OCI-LY7 (cell line): ENCODE results near the gene PRR30. TPM values are rescaled to one million over a fixed set of nuclear protein-coding genes. Genes with fewer than 3 reads are reported as not detected.

ENCODE experiments used
- BruUV-seq: library from RNA; stranded (reverse); fragments of 400-500 nt; replicated peaks from 2 replicates; lab custom pipeline; 2021; lab: Mats Ljungman, UMichigan
- CTCF ChIA-PET: fragments of 300-600 bp; sonication (Branson Sonifier 250); formaldehyde crosslinking; loops from one replicate; lab custom pipeline; 2022; ENCODE audit warnings: antibody characterized with exemption; ENCODE audit not compliant: unreplicated experiment; lab: Charles Lee
- POLR2A ChIA-PET: fragments of 300-600 bp; sonication (Branson Sonifier 250); formaldehyde crosslinking; loops from one replicate; lab custom pipeline; 2022; ENCODE audit warnings: antibody characterized with exemption; lab: Charles Lee
- DNase-seq: peaks from one replicate; pipeline ENCODE4 v3.0.0-alpha.2; 2015; ENCODE audit warnings: low spot score
- H2AFZ ChIP-seq: fragments of 200-600 bp; sonication (generic), shearing (Covaris generic); 2 replicates; pipeline ENCODE4 v1.6.1; 2014; ENCODE audit warnings: mild to moderate bottlenecking, antibody characterized with exemption, low read length, moderate library complexity
- H3K27ac ChIP-seq: fragments of 200-600 bp; sonication (generic); 2 replicates; pipeline ENCODE4 v1.5.1; 2014; ENCODE audit warnings: mixed run types, low read depth, mild to moderate bottlenecking, moderate library complexity, low read length, inconsistent platforms; ENCODE audit not compliant: poor library complexity, severe bottlenecking
- H3K36me3 ChIP-seq: fragments of 200-600 bp; sonication (generic); 2 replicates; pipeline ENCODE4 v1.6.1; 2014; ENCODE audit warnings: mild to moderate bottlenecking, antibody characterized with exemption, low read length, moderate library complexity, mixed read lengths; ENCODE audit not compliant: insufficient read depth
- H3K4me1 ChIP-seq: fragments of 200-600 bp; sonication (generic); 2 replicates; pipeline ENCODE4 v1.5.1; 2014; ENCODE audit warnings: mild to moderate bottlenecking, low read length; ENCODE audit not compliant: insufficient read depth, poor library complexity, severe bottlenecking
- H3K4me2 ChIP-seq: fragments of 200-600 bp; sonication (generic); 2 replicates; pipeline ENCODE4 v1.6.1; 2014; ENCODE audit warnings: mild to moderate bottlenecking, low read length
- H3K4me3 ChIP-seq: fragments of 200-600 bp; sonication (generic); 2 replicates; pipeline ENCODE4 v1.5.1; 2014; ENCODE audit warnings: mild to moderate bottlenecking, low read depth, low read length; ENCODE audit not compliant: poor library complexity, severe bottlenecking
- H3K79me2 ChIP-seq: fragments of 200-600 bp; sonication (generic); 2 replicates; pipeline ENCODE4 v1.6.1; 2016; ENCODE audit warnings: low read depth, mild to moderate bottlenecking, low read length, moderate library complexity, mixed read lengths; ENCODE audit not compliant: insufficient read depth
- H3K9me2 ChIP-seq: fragments of 200-600 bp; sonication (generic); 2 replicates; pipeline ENCODE4 v1.6.1; 2016; ENCODE audit warnings: mild to moderate bottlenecking, low read length, mixed read lengths; ENCODE audit not compliant: insufficient read depth
- H3K9me3 ChIP-seq: fragments of 200-600 bp; sonication (generic); 2 replicates; pipeline ENCODE4 v1.6.1; 2014; ENCODE audit warnings: mild to moderate bottlenecking, mixed run types, low read length, mixed read lengths
- H4K20me1 ChIP-seq: fragments of 200-600 bp; sonication (generic); 2 replicates; pipeline ENCODE4 v1.6.1; 2014; ENCODE audit warnings: mild to moderate bottlenecking, antibody characterized with exemption, low read length, moderate library complexity, mixed read lengths; ENCODE audit not compliant: insufficient read depth
- CTCF ChIP-seq: fragments of 200-600 bp; sonication (generic); conservative IDR thresholded peaks from 2 replicates; pipeline ENCODE4 v1.5.1; 2014; ENCODE audit warnings: mild to moderate bottlenecking, antibody characterized with exemption, low read length, moderate library complexity, mixed read lengths
- EZH2phosphoT487 ChIP-seq: fragments of 200-600 bp; sonication (generic); IDR thresholded peaks from 2 replicates; pipeline ENCODE4 v1.6.1; 2018; ENCODE audit warnings: low read depth, borderline replicate concordance, mild to moderate bottlenecking, mixed run types, antibody characterized with exemption, low read length, moderate library complexity, mixed read lengths
- intact Hi-C: fragments of 100-400 bp; cut with micrococcal nuclease; formaldehyde crosslinking; loops from one replicate; pipeline ENCODE4 v1.10.0; 2022; ENCODE audit not compliant: unreplicated experiment
- total RNA-seq, 2 experiments: library from RNA; depleted of rRNA in 1 of 2; stranded (reverse); fragments of >200 nt in 1 of 2; shearing (Covaris generic) in 1 of 2; gene quantifications; 2 replicates each; pipeline ENCODE4 v1.2.3, GENCODE V29; 2014 to 2022

The PRR30 gene
- total RNA-seq, 2 experiments from 2014 or later = not detected

GRCh38 chr2:27087823-27088410 is 51.3 kb downstream of the PRR30 start:
- TF ChIP-seq EZH2phosphoT487 (no peak), CTCF (no peak)
- Histone ChIP-seq H3K9me2 (no peaks in the 10 kb centered on the region), H3K27ac (no peak overlapping the region), H3K36me3 (no peaks in the 10 kb centered on the region), H2AFZ (no peak overlapping the region), H3K79me2 (no peaks in the 10 kb centered on the region), H3K4me1 (peaks cover 35% of the 10 kb centered on the region), H3K4me3 (peak overlapping the region; percentile 73), H3K4me2 (peak overlapping the region; percentile 99), H3K9me3 (no peaks in the 10 kb centered on the region), H4K20me1 (no peaks in the 10 kb centered on the region)
- no peak for DNase-seq
- ChIA-PET POLR2A (interaction anchor here (0.6 to 2.0 kb wide), 13 partner anchors 8 to 341 kb away, joined by 3 to 9 read pairs (median 3); partner anchors contain the start of gene AGBL5), CTCF (interaction anchor here (1.1 to 1.5 kb wide), 4 partner anchors 8 to 37 kb away, joined by 3 to 5 read pairs (median 4); no protein-coding TSS in a partner anchor)
- no TSS peak for BruUV-seq
- intact Hi-C loops = loop anchor here (2.0 kb wide), 2 partner anchors 55 to 127 kb away; partner anchors contain the start of gene TMEM214

Other genes with a start within 250 kb of the PRR30 start
- not detected in 2 replicates for gene MAPRE3, start 168.8 kb downstream of the PRR30 start, total RNA-seq (2014; rRNA removed; shearing (Covaris generic))
- not detected in 2 replicates for gene MAPRE3, start 168.8 kb downstream of the PRR30 start, total RNA-seq (2022)
- 32.0 and 32.6 TPM in 2 replicates for gene TMEM214, start 106.4 kb downstream of the PRR30 start, total RNA-seq (2014; rRNA removed; shearing (Covaris generic))
- 78.6 and 79.3 TPM in 2 replicates for gene TMEM214, start 106.4 kb downstream of the PRR30 start, total RNA-seq (2022)
- gene AGBL5, start 87.7 kb downstream of the PRR30 start, total RNA-seq (2014; rRNA removed; shearing (Covaris generic)) = 34.3 and 37.4 TPM in 2 replicates
- 42.0 and 51.8 TPM in 2 replicates for gene AGBL5, start 87.7 kb downstream of the PRR30 start, total RNA-seq (2022)
- gene OST4, start 67.8 kb downstream of the PRR30 start, total RNA-seq (2014; rRNA removed; shearing (Covaris generic)) = 147 and 214 TPM in 2 replicates
- gene OST4, start 67.8 kb downstream of the PRR30 start, total RNA-seq (2022) = 253 and 267 TPM in 2 replicates
- 2.7 and 3.2 TPM in 2 replicates for gene EMILIN1, start 60.8 kb downstream of the PRR30 start, total RNA-seq (2014; rRNA removed; shearing (Covaris generic))
- 1.6 and 2.2 TPM in 2 replicates for gene EMILIN1, start 60.8 kb downstream of the PRR30 start, total RNA-seq (2022)
- 9.7 and 14.0 TPM in 2 replicates for gene KHK, start 52.6 kb downstream of the PRR30 start, total RNA-seq (2014; rRNA removed; shearing (Covaris generic))
- 17.9 and 19.7 TPM in 2 replicates for gene KHK, start 52.6 kb downstream of the PRR30 start, total RNA-seq (2022)
- not detected in 2 replicates for gene CGREF1, start 20.3 kb downstream of the PRR30 start, total RNA-seq (2014; rRNA removed; shearing (Covaris generic))
- gene CGREF1, start 20.3 kb downstream of the PRR30 start, total RNA-seq (2022) = not detected in 2 replicates
- gene ABHD1, start 15.6 kb downstream of the PRR30 start, total RNA-seq (2014; rRNA removed; shearing (Covaris generic)) = not detected in 2 replicates
- not detected in 2 replicates for gene ABHD1, start 15.6 kb downstream of the PRR30 start, total RNA-seq (2022)
- gene PREB, start 4.8 kb downstream of the PRR30 start, total RNA-seq (2014; rRNA removed; shearing (Covaris generic)) = 113 and 116 TPM in 2 replicates
- gene PREB, start 4.8 kb downstream of the PRR30 start, total RNA-seq (2022) = 96.8 and 106 TPM in 2 replicates
- not detected in 2 replicates for gene TCF23, start 9.6 kb upstream of the PRR30 start, total RNA-seq (2014; rRNA removed; shearing (Covaris generic))
- gene TCF23, start 9.6 kb upstream of the PRR30 start, total RNA-seq (2022) = 0.25 TPM in 1 of 2 replicates, not detected in the other
- 75.4 and 93.3 TPM in 2 replicates for gene ATRAID, start 72.6 kb upstream of the PRR30 start, total RNA-seq (2014; rRNA removed; shearing (Covaris generic))
- 92.7 and 92.8 TPM in 2 replicates for gene ATRAID, start 72.6 kb upstream of the PRR30 start, total RNA-seq (2022)
- gene SLC5A6, start 72.9 kb upstream of the PRR30 start, total RNA-seq (2014; rRNA removed; shearing (Covaris generic)) = 50.1 and 55.5 TPM in 2 replicates
- gene SLC5A6, start 72.9 kb upstream of the PRR30 start, total RNA-seq (2022) = 47.9 and 60.1 TPM in 2 replicates
- 118 and 132 TPM in 2 replicates for gene CAD, start 78.0 kb upstream of the PRR30 start, total RNA-seq (2014; rRNA removed; shearing (Covaris generic))
- 166 and 173 TPM in 2 replicates for gene CAD, start 78.0 kb upstream of the PRR30 start, total RNA-seq (2022)
- 14.0 and 23.3 TPM in 2 replicates for gene SLC30A3, start 123.6 kb upstream of the PRR30 start, total RNA-seq (2014; rRNA removed; shearing (Covaris generic))
- 61.0 and 71.6 TPM in 2 replicates for gene SLC30A3, start 123.6 kb upstream of the PRR30 start, total RNA-seq (2022)
- 2.7 and 4.7 TPM in 2 replicates for gene DNAJC5G, start 136.0 kb upstream of the PRR30 start, total RNA-seq (2014; rRNA removed; shearing (Covaris generic))
- 18.1 and 18.2 TPM in 2 replicates for gene DNAJC5G, start 136.0 kb upstream of the PRR30 start, total RNA-seq (2022)
- gene TRIM54, start 143.0 kb upstream of the PRR30 start, total RNA-seq (2014; rRNA removed; shearing (Covaris generic)) = 2.1 and 6.4 TPM in 2 replicates
- gene TRIM54, start 143.0 kb upstream of the PRR30 start, total RNA-seq (2022) = 13.6 and 18.8 TPM in 2 replicates
- gene UCN, start 169.0 kb upstream of the PRR30 start, total RNA-seq (2014; rRNA removed; shearing (Covaris generic)) = 5.9 and 6.4 TPM in 2 replicates
- 7.2 and 8.5 TPM in 2 replicates for gene UCN, start 169.0 kb upstream of the PRR30 start, total RNA-seq (2022)
- gene MPV17, start 183.7 kb upstream of the PRR30 start, total RNA-seq (2014; rRNA removed; shearing (Covaris generic)) = 54.1 and 63.9 TPM in 2 replicates
- gene MPV17, start 183.7 kb upstream of the PRR30 start, total RNA-seq (2022) = 98.0 and 109 TPM in 2 replicates
- 54.2 and 56.9 TPM in 2 replicates for gene GTF3C2, start 217.4 kb upstream of the PRR30 start, total RNA-seq (2014; rRNA removed; shearing (Covaris generic))
- gene GTF3C2, start 217.4 kb upstream of the PRR30 start, total RNA-seq (2022) = 70.3 and 77.7 TPM in 2 replicates
- 23.9 and 27.0 TPM in 2 replicates for gene EIF2B4, start 230.9 kb upstream of the PRR30 start, total RNA-seq (2014; rRNA removed; shearing (Covaris generic))
- 32.9 and 33.1 TPM in 2 replicates for gene EIF2B4, start 230.9 kb upstream of the PRR30 start, total RNA-seq (2022)
- gene SNX17, start 231.2 kb upstream of the PRR30 start, total RNA-seq (2014; rRNA removed; shearing (Covaris generic)) = 63.1 and 66.0 TPM in 2 replicates
- 86.8 and 97.4 TPM in 2 replicates for gene SNX17, start 231.2 kb upstream of the PRR30 start, total RNA-seq (2022)
- 9.0 and 10.0 TPM in 2 replicates for gene ZNF513, start 241.3 kb upstream of the PRR30 start, total RNA-seq (2014; rRNA removed; shearing (Covaris generic))
- 9.7 and 10.9 TPM in 2 replicates for gene ZNF513, start 241.3 kb upstream of the PRR30 start, total RNA-seq (2022)